ENCODE measurements around the gene PGRMC1.
A peak's percentile ranks its signal among the peaks of the same experiment; 100 is the strongest.
"Not testable (repeated sequence)": the region's sequence is repeated elsewhere in the genome, so short reads cannot be mapped to it uniquely, and the experiment has no call there.

PGRMC1 gene

DNA sequence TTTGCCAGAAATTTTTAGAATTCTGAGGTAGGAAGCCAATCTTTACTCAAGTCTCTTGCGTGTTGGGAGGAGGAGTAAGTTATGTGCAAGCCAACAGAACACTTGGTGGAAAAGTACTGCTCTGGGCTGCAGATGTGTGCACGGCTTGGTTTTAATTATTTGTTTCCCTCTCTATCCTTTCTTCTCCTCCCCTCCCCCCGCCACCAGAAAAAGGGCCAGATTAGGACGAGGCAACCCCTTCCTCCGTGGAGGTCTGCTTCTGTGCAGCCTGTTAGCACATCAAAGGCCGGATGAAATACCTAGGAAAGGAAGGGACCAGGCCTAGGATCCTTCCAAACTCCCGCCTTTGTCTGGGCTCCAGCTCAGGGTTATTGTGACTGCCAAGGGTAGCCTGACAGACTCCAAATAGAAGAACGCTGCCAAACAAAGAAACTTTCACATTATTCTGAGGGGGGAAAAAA is 1.0 kb upstream of the PGRMC1 start:
- DNase-seq: no peak

DNA sequence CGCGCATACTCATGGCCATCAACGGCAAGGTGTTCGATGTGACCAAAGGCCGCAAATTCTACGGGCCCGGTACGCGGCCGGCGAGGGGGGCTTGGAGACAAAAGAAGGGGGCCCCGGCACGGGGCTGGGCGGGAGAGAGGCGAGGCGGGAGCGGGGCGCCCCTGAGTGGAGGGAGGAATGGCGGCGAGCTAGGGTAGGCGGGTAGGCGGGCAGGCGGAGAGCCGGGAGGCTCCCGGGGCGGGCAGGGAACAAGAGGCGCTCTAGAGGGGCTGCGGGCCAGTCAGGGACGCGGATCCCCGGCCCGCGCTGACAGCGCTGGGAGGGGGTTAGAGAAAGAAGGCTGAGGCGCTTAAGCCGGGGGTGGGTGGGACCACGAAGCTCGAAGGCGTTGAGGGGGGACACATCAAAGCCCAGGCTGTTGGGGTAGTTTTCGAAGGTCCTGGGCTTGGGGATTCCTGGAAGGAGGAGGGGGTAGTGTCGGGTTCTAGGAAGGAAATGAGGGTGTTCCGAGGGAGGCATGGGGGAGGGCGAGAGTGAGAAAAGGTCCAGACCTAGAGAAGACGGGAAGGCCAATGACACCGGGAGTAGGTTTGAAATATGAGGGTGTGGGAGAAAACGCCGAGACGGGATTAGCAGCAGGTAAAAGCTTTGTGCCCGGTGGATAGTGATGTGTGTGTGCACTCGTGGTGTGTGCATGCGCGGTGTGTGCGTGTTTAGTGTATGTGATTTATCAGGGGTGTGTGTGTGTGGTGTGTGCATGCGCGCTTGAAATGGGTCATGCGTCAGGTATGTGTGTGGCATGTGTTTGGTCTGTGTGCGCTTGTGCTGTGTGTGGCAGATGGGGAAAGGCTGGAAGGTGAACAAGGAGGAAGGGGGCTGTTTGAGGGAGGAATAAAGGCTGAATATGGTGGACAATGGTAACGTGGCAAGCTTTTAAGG is 807 bp downstream of the PGRMC1 start:
- peak; percentile 9 to 19 for DNase-seq

DNA sequence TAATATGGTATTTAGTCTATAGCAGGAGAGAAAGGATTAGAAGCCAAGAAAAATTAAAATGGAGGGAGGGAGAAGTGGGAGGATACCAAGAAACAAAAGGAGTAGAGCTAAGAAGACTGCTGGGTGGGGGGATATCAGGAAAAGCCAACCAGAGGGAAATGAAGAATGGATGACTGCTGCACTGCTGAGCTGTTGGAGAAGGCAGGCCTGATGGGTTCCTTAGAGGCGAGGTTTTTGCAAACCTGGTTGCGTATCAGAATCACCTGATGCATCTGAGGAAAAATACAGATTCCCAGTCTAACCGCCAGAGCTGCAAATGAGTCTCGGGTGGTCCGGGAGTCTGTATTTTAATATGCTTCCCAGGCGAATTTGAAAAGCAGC is 1.5 kb downstream of the PGRMC1 start:
- no peak for DNase-seq

DNA sequence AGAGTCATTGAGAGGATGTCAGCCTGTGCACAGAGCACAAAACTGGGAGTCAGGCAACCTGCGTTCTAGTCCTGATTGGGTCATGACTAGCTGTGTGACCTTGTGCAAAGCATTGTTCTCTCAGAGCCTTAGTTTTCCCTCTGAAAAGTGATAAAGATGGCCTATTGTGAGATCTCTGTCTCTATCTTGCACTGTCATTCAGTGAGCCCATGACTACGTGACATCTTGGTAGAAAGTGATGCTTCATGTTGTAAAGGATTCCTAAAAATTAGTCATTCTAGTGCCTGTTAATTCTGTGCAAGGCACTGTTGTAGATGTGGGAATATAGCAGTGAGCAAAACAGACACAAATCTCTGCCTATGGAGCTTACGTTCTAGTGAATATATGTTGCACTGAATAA is 2.5 kb downstream of the PGRMC1 start:
- no peak for DNase-seq

DNA sequence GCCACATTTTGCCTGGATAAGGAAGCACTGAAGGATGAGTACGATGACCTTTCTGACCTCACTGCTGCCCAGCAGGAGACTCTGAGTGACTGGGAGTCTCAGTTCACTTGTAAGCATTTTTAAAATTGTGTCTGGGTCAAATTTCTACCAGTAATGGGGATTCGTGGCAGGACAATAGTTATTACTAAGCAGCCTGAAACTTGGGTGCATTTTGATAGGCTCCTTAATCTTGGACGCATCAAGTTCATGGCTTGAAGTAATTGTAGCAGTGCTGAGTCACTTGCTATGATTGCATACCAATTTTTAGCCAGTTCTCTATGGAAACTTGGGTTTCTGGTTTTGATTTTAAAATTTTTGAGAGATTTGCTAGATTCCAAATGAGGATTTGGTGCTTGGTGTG is 4.3 kb downstream of the PGRMC1 start:
- no peak for DNase-seq

DNA sequence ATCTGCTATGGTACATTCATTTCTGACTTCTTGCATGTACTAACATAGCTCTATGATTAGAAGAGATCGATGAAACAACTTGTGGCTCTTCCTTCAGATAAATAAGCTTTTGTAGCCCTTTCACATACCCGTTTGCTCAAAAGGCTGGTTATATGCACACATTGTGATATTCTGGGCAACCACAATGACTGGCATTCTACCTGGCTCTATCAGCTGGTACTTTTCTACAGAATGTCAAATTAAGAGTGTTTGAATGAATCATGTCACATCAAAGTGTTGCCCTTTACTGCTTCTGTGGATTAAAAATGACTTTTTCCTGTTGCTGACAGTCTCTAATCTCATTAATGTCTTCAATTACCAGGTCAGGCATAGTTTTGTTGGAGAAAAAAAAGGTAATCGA is 11.6 kb downstream of the PGRMC1 start:
- no peak for DNase-seq

DNA sequence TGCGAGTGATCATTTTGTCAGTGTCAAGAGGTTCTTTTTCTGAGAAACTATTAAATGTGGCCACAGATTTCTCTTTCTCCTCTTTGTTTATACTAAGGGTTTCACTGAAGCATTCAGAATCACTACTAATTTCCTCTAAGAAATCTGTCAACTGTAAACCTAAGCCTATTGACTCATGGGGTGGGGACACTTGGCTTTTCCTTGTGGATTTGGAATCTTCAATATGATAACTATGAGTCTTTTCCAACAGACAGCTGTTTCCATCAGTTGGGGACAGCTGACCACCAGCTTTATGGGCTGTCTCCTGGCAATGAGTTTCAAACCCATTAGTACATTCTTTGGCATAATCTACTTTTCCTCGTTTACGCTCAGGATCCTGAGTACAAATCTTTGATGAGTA is 13.8 kb downstream of the PGRMC1 start:
- DNase-seq: no peak

DNA sequence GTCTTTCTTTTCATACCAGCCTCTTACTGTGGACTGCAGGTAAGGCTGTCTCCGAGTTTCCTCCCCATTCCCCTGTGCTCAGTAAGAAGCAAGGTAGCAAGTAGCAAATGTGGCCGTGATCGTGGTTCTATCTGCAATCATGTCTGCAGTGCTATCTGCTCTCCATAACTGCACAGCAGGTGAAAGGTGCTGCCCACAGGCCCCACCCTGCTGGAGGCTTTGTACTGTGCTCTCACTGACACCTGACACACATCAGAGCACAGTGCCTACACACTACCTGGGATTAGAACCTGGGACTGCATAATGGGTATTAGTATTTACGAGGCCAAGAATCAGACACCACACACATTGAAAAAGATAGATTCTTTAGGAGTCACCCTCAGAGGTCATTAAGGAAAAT is 15.3 kb downstream of the PGRMC1 start:
- DNase-seq: no peak

DNA sequence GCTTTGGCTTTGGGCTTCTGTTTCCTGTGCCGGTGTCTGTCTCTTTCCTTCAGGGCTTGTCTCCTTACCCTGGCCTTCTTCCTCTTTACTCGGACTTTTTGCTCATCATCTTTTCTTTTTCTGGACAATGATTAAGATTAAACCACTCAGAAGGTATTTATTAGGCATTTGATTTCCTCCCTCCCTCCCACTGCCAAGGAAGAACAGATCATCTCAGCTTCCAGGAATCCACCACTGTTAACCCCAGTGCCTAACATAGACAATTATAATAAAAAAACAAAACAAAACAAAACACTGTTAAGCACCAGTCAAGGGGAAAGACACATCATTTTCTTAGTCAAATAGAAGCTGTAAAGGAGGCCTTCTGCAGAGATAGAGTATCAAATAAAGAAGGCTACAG is 16.6 kb downstream of the PGRMC1 start:
- no peak for DNase-seq

DNA sequence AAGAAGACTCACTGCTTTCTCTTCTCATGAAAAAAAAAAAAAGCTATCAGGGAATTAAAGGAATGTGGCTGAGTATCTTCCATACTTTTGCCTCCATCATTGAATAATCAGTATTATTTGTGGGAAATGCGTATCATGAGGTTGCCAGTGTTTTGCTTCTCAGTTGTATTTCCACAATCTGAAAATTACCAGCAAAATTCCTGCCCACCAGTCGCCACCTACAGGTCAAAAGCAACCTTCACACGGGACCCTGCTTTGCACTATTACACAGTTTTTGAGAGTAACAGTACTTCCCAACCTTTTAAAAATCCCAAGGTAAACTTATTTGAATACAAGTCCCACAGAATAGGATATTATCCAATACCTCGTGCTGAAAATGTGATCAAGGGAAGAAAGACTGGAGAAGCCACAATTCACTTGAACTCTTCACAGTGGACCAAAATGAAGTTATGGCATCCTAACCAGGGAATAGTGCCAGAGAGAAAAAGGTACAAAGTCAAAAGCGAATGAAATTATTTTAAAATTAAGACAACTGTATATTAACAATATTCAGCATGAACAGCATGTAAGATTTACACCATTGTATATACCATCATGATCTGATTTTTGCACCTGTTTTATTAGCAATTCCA is 30.4 kb downstream of the PGRMC1 start:
- DNase-seq: peak; percentile 2 to 12

DNA sequence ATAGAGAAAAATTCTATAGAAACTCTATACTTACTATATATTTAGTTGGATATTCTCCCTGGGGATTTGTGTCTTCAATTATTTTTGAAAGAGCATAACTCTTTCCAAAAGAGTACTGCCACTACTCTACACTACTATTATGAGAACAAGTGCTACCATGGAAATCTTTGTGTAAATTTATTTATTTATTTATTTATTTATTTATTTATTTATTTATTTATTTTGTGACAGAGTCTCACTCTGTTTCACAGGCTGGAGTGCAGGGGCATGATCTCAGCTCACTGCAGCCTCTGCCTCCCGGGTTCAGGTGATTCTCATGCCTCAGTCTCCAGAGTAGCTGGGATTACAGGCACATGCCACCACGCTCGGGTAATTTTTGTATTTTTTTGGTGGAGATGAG is 31.0 kb downstream of the PGRMC1 start:
- not testable (repeated sequence) for DNase-seq

DNA sequence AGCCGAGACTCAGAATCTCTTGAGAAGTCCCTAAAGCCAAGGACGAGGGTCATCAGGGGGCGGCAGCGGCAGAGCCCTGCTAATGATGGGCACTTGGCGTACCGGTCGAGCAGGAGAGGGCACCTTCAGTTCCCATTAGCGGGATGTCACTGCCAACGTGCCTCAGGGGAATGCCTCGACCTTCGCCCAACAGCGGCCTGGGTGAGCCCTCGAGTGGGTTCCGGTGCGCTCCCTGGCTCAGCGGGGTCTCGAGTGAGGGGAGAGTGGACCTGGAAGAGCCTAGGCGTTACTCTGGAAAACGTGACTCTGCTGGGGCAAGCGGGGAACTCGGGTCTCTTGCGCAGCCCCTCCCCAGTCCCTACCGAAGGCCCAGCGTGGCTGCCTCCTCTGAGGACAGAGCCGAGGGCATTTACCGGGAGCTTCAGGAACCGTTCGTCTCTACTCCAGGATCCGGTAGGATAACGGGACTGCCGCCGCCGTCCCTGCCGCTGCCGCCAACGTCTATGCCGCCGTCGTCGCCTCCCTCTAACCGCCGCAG is 36.9 kb downstream of the PGRMC1 start:
- DNase-seq: no peak

DNA sequence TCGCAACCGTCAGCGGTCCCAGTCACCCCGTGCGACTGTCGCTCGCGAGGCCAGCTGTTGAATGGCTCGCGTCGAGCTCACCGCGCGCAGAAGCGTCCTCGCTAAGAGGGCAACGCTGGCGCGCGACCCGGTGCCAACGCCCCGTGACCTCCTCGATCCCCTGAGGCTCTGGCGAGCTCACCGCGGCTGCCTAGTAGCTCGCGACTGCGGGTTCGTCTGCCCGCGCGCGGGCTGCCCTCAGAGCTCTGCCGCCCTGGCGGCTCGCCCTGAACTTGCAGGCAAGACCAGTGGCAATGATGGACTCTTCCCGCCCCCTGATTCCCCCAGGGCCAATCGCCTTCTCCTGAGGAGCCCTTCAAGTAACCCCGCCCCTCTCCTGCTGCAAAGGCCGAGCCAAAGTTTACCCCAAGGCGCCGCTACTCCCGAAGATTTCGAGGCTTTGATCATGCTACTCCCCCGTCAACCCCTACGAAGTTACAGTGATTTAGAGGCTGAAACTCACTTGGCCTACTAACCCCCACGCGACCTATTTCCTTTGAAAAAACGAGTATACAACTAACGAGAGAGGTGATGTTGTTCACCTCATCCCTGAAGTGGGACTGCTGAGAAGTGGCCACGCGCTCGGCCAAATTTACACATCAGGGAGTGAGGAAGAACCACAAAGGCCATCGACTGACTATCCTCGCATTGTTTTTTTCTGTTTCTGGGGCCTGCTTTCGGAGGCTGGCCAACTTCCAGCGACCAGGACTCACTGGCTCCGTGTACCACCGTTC is 37.5 kb downstream of the PGRMC1 start:
- DNase-seq: peak; percentile 20 to 25

DNA sequence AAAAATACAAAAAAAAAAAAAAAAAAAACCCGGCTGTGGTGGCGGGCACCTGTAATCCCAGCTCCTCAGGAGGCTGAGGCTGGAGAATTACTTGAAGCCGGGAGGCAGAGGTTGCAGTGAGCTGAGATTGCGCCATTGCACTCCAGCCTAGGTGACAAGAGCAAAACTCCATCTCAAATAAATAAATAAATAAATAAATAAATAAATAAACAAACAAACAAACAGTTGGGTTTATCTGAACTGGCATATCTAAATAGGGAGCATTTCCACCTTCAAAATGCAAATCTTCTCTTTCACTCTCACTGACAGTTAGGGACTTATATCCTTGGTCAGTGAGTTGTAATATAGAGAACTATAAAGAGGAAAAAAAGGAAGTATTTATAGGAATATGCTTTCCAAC is 46.3 kb downstream of the PGRMC1 start:
- DNase-seq: not testable (repeated sequence)

DNA sequence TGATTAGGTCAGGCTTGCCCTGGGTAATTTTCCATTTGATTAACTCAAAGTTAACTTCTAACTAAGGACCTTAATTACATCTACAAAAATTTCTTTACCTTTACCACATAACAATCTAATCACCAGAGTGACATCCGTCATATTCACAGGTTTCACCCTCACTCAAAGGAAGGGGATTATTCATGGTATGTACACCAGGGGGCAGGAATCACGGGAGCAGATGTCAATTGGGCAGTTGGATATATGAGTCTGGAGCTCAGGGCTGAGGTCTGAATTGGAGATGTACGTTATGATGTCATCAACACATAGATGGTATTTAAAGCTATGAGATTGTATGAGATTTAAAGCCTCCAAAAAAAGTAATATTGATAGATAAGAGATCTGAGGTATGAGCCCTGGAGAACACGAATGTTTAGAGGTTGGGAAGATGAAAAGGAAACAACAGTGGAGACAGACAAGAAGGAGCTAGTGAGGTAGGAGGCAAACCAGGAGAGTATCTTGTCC is 52.9 kb downstream of the PGRMC1 start:
- DNase-seq: no peak

DNA sequence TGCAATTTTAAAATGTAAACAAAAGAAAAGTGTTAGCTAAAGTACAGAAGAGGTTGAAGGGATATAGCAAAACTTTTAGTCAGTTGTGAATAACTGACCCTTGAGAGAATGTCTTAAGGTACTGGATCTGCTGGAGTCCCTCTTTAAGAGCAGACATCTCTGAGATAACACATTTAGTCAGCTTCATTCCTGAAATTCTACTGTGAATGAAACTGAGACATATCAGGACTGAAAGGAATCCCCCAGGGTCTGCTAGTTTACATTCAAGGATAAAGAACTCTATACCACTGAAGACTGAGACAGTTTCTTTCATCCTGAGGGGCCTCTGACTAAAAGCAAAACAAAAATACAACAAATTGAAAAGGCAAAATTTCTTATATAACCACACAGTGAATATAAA is 54.4 kb downstream of the PGRMC1 start:
- DNase-seq: no peak

DNA sequence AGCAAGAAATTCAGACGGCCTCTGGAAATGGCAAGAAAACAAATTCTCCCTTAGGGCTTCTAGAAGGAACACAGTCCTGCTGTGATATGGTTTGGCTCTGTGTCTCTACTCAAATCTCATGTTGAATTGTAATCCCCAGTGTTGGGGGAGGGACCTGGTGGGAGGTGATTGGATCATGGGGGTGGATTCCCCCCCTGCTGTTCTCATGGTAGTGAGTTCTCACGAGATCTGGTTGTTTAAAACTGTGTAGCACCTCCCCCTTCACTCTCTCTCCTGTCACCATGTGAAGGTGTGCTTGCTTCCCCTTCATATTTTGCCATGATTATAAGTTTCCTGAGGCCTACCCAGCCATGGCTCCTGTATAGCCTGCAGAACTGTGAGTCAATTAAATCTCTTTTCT is 55.2 kb downstream of the PGRMC1 start:
- not testable (repeated sequence) for DNase-seq

DNA sequence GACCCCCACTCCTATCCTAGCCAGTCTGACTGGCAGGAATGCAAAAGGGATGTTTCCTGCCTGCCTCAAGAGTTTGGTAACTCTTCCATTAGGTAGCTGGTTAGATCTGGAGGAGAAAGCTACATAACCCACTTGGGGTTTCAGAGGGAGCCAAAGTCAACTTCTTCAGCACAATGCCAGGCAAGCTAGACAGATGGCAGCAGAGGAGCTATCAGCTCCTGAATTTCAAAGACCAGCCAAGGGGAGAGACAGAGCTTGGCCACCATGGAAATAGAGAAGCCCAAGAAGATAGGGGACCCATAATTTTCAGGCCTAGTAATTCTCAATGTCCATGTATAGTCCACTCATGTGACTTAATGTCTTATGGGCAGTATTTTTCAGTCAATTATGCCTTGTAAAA is 56.4 kb downstream of the PGRMC1 start:
- DNase-seq: no peak
